Measurements from ENCODE around the gene WNT7A. TPM values are rescaled to one million over a fixed set of nuclear protein-coding genes. Genes with fewer than 3 reads are reported as not detected.

WNT7A gene
- total RNA-seq, 1 donor from 2014 or later, result 1.0 TPM

- H3K27ac Mint-ChIP-seq, result no peak overlapping the region
- no peak overlapping the region for H3K4me3 Mint-ChIP-seq
- no peaks in the 10 kb centered on the region for H3K27me3 Mint-ChIP-seq (ENCODE audit: low read depth)
- no peak for TF ChIP-seq CTCF (IDR thresholded peaks at IDR 0.05; ENCODE audit: unreplicated experiment)
- peaks cover 37% of the 10 kb centered on the region for H3K4me1 Mint-ChIP-seq
- H3K9me3 Mint-ChIP-seq, result no peaks in the 10 kb centered on the region
- no peak for DNase-seq (ENCODE audit: low spot score in 2 of 2, unreplicated experiment in 2 of 2)
- no peaks in the 10 kb centered on the region for H3K36me3 Mint-ChIP-seq
Measured at GRCh38 chr3:13772885-13773745, 106.8 kb downstream of the WNT7A start.

GRCh38 chr3:13772321-13772745 is 107.5 kb downstream of the WNT7A start:
- no peak for DNase-seq (ENCODE audit: low spot score in 2 of 2, unreplicated experiment in 2 of 2)
- H3K4me3 Mint-ChIP-seq, result no peak overlapping the region

GRCh38 chr3:13771496-13771895 is 108.4 kb downstream of the WNT7A start:
- Mint-ChIP-seq H3K4me3 (no peak overlapping the region), H3K9me3 (no peaks in the 10 kb centered on the region), H3K27me3 (ENCODE audit: low read depth) (no peaks in the 10 kb centered on the region), H3K4me1 (peaks cover 53% of the 10 kb centered on the region), H3K36me3 (no peaks in the 10 kb centered on the region), H3K27ac (peak overlapping the region; percentile 32)
- peak in 1 of 2 experiments; percentile 6 for DNase-seq (ENCODE audit: low spot score in 2 of 2, unreplicated experiment in 2 of 2)
- no peak for TF ChIP-seq CTCF (IDR thresholded peaks at IDR 0.05; ENCODE audit: unreplicated experiment)

More at GRCh38 chr3:13772321-13772745, 107.5 kb downstream of the WNT7A start:
- no peak for TF ChIP-seq CTCF (IDR thresholded peaks at IDR 0.05; ENCODE audit: unreplicated experiment)
- no peak overlapping the region for H3K27ac Mint-ChIP-seq
- H3K4me1 Mint-ChIP-seq, result peaks cover 45% of the 10 kb centered on the region
- no peaks in the 10 kb centered on the region for H3K36me3 Mint-ChIP-seq
- H3K9me3 Mint-ChIP-seq, result no peaks in the 10 kb centered on the region
- no peaks in the 10 kb centered on the region for H3K27me3 Mint-ChIP-seq (ENCODE audit: low read depth)

GRCh38 chr3:13770170-13771169 is 109.4 kb downstream of the WNT7A start:
- Mint-ChIP-seq H3K27ac (peak overlapping the region; percentile 88), H3K4me3 (no peak overlapping the region), H3K9me3 (no peaks in the 10 kb centered on the region), H3K4me1 (peaks cover 55% of the 10 kb centered on the region), H3K27me3 (ENCODE audit: low read depth) (no peaks in the 10 kb centered on the region), H3K36me3 (no peaks in the 10 kb centered on the region)
- TF ChIP-seq CTCF (IDR thresholded peaks at IDR 0.05; ENCODE audit: unreplicated experiment), result no peak
- DNase-seq (ENCODE audit: low spot score in 2 of 2, unreplicated experiment in 2 of 2), result peak in 1 of 2 experiments; percentile 39

GRCh38 chr3:13769422-13769821 is 110.4 kb downstream of the WNT7A start:
- DNase-seq (ENCODE audit: low spot score in 2 of 2, unreplicated experiment in 2 of 2), result peak in 1 of 2 experiments; percentile 34
- Mint-ChIP-seq H3K9me3 (no peaks in the 10 kb centered on the region), H3K36me3 (no peaks in the 10 kb centered on the region), H3K27me3 (ENCODE audit: low read depth) (no peaks in the 10 kb centered on the region), H3K4me3 (no peak overlapping the region), H3K27ac (peak overlapping the region; percentile 56), H3K4me1 (peaks cover 55% of the 10 kb centered on the region)
- no peak for TF ChIP-seq CTCF (IDR thresholded peaks at IDR 0.05; ENCODE audit: unreplicated experiment)

All from mesothelial cell of epicardium (in vitro differentiated cells).